Right kidney (tissue), 1 donor: ENCODE results near the gene SLC24A3.

Experiments used
- DNase-seq: peaks from one replicate; pipeline ENCODE4 v3.0.0-alpha.2; 2016

The SLC24A3 gene

DNA sequence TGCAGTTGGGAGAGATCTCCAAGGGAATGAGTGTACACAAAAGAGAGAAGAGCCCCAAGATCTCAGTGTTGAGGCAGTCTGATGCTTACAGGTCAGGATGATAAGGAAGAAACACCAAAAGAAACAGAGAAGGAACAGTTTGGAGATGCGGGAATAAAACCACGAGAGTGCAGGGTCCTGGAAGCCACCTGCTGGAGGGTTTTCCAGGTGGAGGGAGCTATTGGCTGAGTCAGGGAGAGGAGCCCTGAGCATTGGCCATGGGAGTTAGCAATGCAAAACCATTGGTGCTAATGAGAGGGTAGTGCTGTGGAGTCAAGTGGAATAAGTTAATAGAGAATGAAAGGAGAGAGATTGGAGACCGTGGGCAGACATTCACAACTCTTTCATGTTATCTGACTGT is 506.4 kb downstream of the SLC24A3 start:
- DNase-seq, result no peak

DNA sequence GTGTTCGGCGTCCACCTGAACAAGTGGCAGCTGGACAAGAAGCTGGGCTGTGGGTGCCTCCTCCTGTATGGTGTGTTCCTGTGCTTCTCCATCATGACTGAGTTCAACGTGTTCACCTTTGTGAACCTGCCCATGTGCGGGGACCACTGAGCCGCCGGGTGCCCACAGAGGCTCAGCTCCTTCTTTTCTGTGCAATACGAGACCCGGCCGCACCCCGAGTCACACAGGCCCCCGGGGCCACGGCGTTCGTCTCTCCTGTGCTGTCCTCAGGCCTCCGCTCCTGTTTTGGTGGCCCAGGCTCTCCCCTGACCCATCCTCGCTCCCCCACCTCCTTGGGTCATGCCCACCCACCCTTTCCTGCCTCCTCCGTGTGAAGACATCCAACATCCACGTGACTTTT is 508.5 kb downstream of the SLC24A3 start:
- DNase-seq, result no peak

DNA sequence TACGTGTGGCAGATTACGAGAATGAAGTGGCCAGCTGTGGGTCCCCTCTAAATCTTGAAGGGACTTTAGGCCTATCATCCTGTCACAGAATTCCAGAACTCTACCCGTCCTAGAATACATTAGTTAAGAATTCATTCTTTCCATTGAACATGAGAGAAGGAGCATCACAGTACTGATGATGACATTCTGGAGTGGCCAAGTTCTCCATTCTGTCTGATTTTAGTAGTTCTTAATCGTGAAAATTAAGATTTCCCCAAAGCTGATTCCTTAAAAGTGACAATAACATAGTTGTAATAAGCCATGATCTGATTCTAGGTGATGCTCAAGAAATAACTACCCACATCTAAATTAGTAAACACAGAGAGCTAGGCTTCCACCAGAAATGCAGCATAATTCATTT is 510.6 kb downstream of the SLC24A3 start:
- DNase-seq, result no peak

DNA sequence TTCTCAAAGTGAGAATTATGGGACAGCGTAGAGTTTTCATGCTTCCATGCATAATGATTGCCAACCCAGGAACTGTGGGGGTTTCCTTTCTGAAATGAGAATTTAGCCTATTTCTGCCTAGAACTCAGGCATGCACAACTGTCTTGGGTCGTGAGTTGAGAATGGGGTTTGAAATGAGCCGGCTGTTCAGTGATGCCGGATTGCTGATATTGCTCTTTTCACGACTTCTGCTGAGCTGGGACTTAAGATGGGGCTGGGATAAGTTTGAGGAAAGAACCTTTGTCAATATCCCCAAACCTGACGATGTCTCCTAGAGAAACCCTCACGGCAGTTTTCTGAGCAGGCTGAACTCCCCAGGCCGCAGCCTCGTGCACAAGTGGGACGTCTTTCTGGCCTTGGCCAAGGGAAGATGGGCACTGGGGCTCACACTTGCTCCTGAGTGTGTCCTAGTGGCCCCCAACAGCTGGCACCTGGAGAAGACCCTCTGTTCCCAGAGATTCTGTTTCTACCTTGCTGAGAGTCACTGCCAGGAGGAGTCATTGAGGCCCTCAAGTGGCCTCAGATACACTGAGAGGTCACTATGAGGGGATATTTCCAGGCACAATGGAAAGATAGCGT is 511.5 kb downstream of the SLC24A3 start:
- no peak for DNase-seq

DNA sequence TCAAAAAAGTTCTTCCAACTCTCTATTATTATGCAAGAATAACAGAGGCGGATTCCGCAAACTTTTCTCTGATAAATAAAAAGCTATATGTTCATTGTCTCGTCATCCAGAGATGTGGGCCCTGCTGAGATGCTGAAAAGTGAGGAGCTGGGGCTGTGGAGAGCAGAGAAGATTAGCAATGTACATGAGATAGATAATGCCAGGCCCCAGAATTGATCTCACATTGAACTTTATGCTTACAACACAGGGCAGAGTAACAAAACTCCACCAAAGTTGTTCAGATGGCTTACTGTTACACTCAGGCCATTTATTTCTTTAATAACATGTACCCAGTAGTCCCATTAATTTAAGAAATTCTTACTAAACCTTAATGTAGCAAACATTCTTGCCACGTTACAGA is 512.9 kb downstream of the SLC24A3 start:
- no peak for DNase-seq

DNA sequence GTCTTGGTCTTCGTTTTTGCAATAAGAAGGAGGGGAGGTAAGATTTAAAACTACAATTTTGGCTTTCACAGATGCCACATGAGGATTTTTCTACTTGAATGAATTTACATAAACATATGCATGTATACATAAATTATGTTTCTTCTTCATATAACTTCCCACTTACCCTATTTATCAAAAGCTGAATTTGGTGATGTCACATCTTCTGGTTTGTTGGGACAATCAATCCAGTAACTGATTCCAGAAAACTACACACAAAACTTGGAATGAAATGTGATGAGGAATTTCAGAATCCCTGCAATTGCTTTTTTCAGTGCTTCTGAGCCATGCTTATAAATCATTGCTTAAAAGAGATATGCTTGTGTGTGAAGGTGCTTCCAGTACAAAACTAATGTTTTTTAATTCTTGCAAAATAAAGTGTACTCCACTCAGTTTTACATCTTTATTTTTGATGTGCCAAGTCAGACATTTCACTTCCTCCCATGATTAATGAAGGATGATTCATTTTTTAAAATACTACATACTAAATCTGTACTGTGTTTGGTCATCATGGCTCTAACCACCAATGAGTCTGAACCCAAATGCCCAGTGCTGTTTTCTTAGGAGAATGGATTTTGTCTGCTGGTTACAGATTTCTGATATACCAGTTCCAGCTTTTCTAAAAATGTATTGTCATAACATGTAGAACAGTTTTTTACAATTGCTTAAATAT is 513.5 kb downstream of the SLC24A3 start:
- DNase-seq, result no peak

DNA sequence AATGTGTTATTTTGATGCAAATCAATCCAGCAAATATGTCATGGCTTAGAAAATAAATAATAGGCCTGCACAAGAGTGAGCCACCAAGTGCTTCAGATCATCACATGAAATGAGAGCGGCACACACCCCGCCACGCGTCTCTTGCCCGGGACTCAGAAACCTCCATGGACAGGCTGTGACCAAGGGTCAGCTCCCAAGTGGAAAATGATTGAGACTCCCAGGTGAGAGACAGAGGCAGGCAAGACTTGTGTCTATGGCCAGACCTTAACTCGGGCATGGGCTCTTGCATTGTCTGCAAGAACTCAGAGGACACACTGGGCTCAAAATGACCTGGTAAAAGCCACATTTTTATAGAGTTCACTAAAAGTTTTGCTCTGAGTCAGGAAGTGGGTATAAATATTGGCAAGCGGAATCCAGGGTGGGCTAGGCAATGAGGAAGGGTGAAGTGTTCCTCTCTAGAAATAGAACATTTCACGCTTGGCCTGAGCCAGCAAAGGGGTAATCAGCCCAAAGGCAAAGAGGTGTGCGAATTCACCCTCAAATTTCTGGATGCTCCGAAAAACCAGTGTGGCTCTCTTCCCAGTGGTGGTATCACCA is 514.9 kb downstream of the SLC24A3 start:
- DNase-seq, result no peak

DNA sequence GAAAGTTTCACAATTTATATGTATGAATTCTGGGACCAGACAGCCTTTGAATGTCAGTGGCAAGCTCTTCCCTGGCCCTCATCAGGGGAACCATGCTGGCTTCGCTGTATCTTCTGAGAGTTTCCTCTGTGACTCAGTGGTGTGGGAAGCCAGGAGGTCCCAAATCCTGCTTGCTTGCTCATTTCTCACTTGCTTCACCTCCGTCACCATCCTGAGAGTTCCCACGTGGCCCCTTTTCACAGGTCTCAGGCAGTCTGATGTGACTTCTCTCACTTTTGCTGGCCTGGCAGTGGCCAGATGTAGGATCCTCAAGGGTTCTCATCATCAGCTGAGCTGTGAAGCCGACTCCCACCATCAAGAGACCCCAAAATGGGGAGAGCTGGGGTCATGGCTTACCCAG is 517.2 kb downstream of the SLC24A3 start:
- no peak for DNase-seq

DNA sequence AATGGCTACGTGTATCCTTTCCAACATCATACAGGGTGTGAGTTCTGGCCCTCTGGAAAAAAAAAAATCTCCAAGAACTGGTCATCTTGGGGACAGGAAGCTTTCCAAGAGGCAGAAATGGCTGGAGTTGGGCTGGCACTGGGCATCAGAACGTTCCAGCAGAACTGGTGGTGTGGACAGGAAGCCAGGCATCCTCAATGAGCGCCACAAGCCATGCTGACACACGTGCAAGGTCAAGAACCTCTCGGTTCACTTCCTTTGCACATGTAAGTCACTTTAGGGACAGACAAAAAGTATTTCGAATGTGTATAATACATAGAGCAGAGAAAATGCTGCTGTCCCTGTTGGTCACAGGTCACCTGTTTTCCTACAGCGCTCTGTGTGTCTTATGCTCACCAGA is 518.3 kb downstream of the SLC24A3 start:
- no peak for DNase-seq

DNA sequence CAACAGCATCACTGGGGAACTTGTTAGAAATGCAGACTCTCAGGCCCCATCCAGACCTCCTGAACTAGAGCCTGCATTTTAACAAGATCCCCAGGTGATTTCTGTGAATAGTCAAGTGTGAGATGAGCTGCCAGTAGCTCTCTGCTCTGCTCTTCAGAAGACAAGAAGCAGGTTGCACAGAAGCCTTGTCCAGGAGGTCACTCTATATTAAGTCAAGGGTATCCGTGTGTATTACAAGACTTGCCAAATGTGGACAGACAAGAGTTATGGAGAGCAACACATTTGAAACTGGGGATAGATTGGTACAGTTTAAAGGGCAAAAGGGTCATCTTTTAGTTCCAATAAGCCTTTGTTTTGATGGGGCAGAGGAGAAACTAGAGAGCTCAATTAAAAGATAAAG is 522.4 kb downstream of the SLC24A3 start:
- DNase-seq, result no peak

DNA sequence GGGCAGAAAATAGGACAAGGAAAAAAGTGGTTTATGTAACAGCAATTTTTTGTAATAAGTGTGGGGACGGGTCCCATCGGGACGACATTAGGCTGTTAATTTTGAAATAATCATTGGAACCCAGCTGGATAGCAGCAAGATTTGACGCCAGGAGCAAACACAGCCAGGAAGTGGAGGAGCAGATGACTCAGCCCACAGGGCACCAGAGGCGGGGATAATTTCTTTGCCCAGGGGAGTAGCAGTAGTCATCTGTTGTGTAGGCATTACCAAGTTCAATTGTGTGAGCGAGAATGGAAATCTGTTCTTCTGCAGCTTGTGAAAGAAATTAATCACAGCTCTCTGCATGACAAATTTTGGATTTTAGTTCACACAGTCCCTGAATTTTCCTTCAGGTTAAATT is 523.0 kb downstream of the SLC24A3 start:
- DNase-seq, result no peak

DNA sequence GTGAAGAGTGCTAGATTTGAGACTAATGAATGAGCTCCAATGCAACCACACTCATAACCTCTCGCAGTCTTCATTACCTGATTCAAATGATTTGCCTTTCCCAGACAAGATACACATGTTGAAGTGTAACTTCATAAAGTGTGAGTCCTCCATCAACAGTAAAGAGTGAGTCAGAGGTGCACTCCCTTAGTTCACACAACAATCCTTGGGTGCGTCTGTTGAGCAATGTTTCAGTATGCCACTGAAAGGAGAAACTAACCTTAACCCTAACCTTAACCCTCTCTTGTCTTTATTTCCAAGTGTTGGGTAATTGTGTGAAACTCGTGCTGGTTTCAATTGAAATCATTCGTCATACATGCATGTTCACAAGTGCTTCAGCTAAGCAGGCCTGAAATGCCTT is 524.6 kb downstream of the SLC24A3 start:
- DNase-seq, result no peak

DNA sequence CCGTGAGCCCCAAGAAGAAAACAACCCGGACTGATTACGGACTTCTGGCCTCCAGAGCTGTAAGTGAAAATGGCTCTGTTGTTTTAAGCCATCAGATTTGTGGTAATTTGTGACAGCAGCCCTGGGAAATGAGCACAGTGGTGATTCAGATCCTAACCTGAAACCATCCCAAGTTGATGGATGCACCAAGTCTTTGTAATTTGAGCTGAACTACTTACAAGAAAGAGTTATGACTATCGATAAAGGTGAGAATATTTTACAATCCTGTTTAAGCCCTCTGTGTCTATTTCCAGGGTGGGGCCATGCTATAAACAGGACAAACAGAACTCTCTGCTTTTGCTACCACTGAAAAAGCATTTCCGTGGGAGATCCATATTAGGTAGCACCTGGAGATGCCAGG is 526.5 kb downstream of the SLC24A3 start:
- DNase-seq, result no peak

DNA sequence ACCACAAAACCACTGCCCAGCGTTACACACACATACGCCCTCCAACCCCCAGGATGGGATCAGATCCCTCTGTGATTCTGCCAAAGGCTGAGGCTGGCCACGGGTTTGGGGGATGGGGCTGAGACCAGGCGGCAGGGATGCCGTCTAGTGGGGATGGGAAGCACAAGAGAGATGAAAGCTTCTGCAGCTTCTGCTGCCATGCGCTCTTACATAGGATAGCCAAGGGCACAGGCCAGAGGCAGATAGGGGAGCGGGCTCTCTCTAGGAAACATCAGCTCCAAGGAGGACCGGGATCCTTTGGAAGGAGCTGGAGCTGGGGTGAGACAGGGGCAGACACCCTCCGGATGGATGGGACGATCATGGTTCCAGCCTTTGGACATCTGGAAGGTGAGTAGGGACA is 526.9 kb downstream of the SLC24A3 start:
- no peak for DNase-seq

DNA sequence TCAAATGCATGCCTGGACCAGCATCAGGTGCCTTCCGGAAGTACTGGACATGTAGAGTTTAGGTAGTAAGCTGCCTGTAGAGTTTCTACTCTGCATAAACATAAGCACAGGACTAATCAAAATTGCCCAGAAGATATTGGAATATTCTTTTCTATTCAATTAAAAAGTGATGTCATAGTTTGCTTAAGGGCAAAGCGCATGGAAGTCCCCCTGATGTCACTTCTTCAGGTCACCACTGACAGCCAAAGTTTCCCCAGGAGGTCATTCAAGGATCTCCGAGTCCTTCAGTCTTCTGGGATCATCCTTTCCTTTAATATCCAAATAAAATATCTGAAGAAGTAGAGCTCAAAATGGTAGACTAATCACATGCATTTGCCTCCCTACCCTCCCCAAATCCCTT is 528.1 kb downstream of the SLC24A3 start:
- no peak for DNase-seq

DNA sequence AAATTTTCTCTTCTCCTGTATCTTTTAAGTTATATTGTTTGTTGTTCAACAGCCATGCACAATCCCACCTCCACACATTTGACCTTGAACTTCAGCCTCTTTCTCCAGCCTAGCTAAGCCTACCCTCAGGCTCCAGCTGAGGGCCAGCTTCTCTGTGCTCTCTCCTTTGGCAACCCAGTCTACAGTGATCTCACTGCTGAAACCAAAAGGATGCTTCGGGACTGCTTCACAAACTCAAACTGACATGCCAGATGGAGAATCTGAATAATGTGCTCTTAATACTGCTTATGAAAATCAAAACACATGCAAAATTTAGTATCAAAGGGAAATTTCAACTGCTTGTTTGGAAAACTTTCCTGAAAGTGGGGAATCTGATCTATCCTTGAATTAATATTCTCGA is 529.5 kb downstream of the SLC24A3 start:
- DNase-seq, result no peak

DNA sequence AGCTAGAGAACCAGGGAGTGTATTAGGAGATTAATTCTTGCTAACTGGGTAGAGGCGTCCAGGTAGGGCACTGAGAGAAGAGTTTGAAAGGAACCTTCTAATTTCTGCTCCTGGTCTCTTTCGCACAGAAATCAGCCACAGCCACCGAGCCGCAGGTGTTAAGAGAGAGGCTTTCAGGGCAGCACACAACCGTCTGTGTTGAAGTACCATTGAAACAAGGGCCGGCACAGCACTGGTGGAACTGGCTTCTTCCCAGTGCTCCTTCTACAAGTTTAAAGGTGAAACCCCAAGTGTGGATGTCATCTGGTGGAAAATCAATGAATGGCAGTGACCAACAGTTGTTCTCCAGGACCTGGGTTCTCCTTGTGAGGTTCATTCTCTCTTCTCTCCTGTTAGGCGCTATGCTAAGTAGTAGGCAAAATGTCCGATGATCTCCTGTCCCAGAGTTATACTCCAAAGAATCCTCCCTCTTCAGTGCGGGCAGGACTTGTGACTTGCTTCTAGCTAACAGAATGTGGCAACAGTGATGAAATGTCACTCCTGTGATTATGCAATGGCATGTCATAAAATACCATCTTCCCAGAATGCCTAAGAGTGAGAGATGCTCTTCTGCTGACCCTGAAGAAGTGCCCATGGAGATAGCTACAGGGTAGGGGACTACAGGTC is 530.7 kb downstream of the SLC24A3 start:
- DNase-seq, result no peak

DNA sequence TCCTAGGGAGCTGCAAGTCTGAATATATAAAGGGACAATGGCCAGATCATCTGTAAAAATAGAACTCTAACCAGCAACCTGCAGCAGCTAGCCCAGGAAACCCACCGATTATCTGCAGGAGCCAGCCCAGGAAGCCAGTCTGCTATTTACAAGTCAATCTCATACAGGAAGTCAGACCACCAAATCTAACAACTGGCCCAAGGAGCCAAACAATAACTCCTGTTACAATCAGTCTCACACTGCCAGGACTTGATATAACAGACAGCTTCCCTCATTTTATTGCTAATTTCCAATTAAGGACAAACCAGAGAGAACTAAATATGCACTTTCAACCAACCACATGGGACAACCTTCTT is 531.2 kb downstream of the SLC24A3 start:
- DNase-seq, result no peak

DNA sequence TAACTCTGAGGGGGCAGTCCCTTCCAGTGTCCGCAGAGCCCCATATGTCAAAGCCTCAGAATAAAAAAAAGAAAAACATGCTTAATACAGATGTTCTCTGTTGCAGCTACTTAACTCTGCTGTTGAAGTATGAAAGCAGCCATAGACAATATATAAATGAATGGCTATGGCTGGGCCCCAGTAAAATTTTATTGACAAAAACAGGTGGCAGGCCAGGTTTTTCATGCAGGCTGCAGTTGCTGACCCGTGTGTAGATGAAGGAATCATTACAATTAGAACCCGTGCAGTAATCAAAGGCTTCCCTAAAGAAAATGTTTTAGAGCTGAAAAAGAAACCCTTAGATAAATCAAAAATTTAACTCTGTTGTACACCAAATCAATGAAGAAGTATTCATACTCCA is 532.7 kb downstream of the SLC24A3 start:
- no peak for DNase-seq

DNA sequence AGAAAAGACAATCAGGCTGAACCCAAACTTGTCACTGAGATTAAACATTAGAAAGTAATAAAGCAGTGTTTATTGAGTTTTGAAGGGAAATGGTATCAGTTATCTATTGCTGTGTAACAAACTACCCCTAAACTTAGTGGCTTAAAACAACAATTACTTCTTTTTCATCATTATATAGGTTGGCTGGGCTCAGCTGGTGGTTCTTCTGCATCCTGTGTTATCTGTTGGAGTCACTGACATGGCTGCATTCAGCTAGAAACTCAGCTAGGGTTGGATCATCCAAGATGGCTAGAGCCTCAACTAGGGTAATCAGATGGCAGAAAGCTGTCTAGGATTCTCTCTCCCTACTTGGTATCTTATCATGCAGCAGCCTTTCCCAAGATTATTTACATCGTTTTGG is 533.1 kb downstream of the SLC24A3 start:
- no peak for DNase-seq

DNA sequence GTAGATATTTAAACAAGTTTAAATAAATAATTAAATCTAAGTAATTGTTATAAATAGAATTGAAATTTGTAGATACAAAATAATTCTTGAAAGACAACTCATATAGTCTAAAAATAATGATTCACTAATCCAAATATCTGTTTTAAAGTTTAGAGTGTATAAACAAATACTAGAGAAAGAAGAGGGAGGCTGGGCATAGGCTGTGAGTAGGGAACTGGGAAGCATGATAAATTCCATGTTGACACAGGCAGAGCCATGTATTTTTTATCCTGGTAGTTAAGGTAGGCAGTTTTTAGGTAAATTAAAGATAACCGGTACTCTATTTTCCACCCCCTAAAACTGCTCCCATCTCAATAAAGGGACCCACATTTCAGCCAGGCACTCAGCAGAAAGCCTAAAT is 534.0 kb downstream of the SLC24A3 start:
- DNase-seq, result no peak

DNA sequence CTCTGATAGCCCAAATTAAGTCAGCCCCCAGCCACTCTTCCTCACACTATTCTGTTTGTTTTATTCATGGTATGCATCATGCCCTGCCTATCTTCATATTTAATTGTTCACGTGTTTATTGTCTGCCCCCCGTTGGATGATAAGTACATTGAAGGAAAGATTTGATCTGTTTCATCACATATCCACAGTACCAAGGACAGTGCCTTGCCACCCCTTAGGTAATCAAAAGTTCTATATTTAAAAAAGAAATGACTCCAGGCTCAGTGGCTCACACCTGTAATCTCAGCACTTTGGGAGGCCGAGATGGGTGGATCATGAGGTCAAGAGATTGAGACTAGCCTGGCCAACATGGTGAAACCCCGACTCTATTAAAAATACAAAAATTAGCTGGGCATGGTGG is 535.5 kb downstream of the SLC24A3 start:
- DNase-seq, result no peak

DNA sequence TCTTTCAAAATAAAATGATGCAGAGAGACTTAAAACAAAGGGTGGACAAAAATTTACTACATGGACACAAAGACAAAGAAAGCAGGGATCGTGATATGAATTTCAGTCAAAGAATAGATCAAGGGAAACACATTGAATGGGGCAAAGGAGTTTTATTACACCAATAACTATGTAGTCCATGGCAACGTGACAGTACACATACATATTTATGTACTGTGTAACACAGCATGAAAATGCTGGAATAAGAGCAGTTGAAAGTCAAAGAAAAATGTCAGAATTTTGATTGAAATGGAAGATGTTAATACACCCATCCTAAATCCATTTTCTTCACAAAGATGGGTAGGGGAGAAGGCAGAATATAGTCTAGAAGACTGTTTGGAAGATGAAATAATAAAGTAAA is 536.2 kb downstream of the SLC24A3 start:
- no peak for DNase-seq

DNA sequence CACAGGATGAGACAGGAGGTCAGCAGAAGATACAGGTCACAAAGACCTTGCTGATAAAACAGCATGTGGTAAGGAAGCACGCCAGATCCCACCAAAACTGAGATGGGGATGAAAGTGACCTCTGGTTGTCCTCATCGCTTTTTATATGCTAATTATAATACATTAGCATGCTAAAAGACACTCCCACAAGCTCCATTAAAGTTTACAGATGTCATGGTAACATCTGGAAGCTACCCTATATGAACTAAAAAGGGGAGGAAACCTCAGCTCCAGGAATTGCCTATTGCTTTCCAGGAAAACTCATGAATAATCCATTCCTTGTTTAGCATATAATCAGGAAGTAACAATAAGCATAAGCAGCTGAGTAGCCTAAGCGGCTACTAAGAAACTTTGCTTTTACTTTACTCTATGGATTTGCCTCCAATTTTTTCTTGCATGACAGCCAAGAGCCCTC is 537.2 kb downstream of the SLC24A3 start:
- DNase-seq, result no peak
